CD8-positive, alpha-beta memory T cell (primary cell): Measurements from ENCODE around the gene NAA30. TPM values are rescaled to one million over a fixed set of nuclear protein-coding genes. Genes with fewer than 3 reads are reported as not detected.

Experiments
- CTCF ChIA-PET: fragments of 350-600 bp; sonication (Branson Sonifier 250); formaldehyde crosslinking; loops from one replicate; lab custom pipeline; 2021; ENCODE audit warnings: antibody characterized with exemption; lab: Charles Lee
- POLR2A ChIA-PET: fragments of 350-600 bp; sonication (Branson Sonifier 250); formaldehyde crosslinking; loops from one replicate; lab custom pipeline; 2021; ENCODE audit warnings: antibody characterized with exemption; lab: Charles Lee
- DNase-seq, 5 donors: peaks; one replicate each; pipeline versions ENCODE4 v3.0.0 to v3.0.0-alpha.2; 2020 to 2022; ENCODE audit warnings: mixed read lengths in 1 of 5
- H3K27ac ChIP-seq: one replicate; pipeline ENCODE4 v1.7.0; 2013; ENCODE audit warnings: low read depth, mild to moderate bottlenecking, low read length, moderate library complexity
- H3K27me3 ChIP-seq: 2 replicates; pipeline ENCODE4 v1.7.0; 2013; ENCODE audit warnings: low read length, mild to moderate bottlenecking; ENCODE audit not compliant: insufficient read depth, poor library complexity, severe bottlenecking
- H3K36me3 ChIP-seq: 2 replicates; pipeline ENCODE4 v1.7.0; 2013; ENCODE audit warnings: mild to moderate bottlenecking, low read length, moderate library complexity; ENCODE audit not compliant: insufficient read depth
- H3K4me1 ChIP-seq: 2 replicates; pipeline ENCODE4 v1.7.0; 2013; ENCODE audit warnings: mild to moderate bottlenecking, low read length, moderate library complexity; ENCODE audit not compliant: insufficient read depth
- H3K4me3 ChIP-seq: 2 replicates; pipeline ENCODE4 v1.7.0; 2013; ENCODE audit warnings: mild to moderate bottlenecking, low read length
- H3K9me3 ChIP-seq: 2 replicates; pipeline ENCODE4 v1.7.0; 2013; ENCODE audit warnings: mild to moderate bottlenecking, low read length
- H3K27ac Mint-ChIP-seq, 8 donors: one replicate each; pipeline ENCODE4 v1.8.0; 2020 to 2021; ENCODE audit warnings: mixed read lengths in 8 of 8, mild to moderate bottlenecking in 6 of 8, inconsistent platforms in 3 of 8, moderate library complexity in 3 of 8
- H3K27me3 Mint-ChIP-seq, 2 donors: one replicate each; pipeline ENCODE4 v1.8.0; 2020 to 2021; ENCODE audit warnings: mixed read lengths in 2 of 2, mild to moderate bottlenecking in 1 of 2, moderate library complexity in 1 of 2
- H3K36me3 Mint-ChIP-seq, 3 donors: one replicate each; pipeline ENCODE4 v1.8.0; 2020 to 2021; ENCODE audit warnings: mixed read lengths in 3 of 3, inconsistent platforms in 1 of 3, mild to moderate bottlenecking in 1 of 3
- H3K4me1 Mint-ChIP-seq, 3 donors: one replicate each; pipeline ENCODE4 v1.8.0; 2020 to 2021; ENCODE audit warnings: mixed read lengths in 3 of 3, inconsistent platforms in 1 of 3, mild to moderate bottlenecking in 1 of 3
- H3K4me3 Mint-ChIP-seq, 7 donors: one replicate each; pipeline ENCODE4 v1.8.0; 2020 to 2021; ENCODE audit warnings: mixed read lengths in 7 of 7, mild to moderate bottlenecking in 6 of 7, moderate library complexity in 4 of 7, inconsistent platforms in 2 of 7
- H3K9me3 Mint-ChIP-seq, 5 donors: one replicate each; pipeline ENCODE4 v1.8.0; 2020 to 2022; ENCODE audit warnings: mixed read lengths in 5 of 5, mild to moderate bottlenecking in 3 of 5, moderate library complexity in 2 of 5, inconsistent platforms in 1 of 5
- polyA plus RNA-seq: library from polyadenylated mRNA; unstranded; fragments of 300-500 nt; fragmentation: Illumina TruSeq; gene quantifications from one replicate; pipeline ENCODE4 v1.2.3, GENCODE V29; 2021
- total RNA-seq, 2 experiments: library from RNA; stranded (reverse); gene quantifications; one replicate each; pipeline ENCODE4 v1.2.3, GENCODE V29; 2021

NAA30 gene
- total and polyA plus RNA-seq, 3 experiments from 2014 or later = 11.4 to 25.1 (median 24.0) TPM

DNA sequence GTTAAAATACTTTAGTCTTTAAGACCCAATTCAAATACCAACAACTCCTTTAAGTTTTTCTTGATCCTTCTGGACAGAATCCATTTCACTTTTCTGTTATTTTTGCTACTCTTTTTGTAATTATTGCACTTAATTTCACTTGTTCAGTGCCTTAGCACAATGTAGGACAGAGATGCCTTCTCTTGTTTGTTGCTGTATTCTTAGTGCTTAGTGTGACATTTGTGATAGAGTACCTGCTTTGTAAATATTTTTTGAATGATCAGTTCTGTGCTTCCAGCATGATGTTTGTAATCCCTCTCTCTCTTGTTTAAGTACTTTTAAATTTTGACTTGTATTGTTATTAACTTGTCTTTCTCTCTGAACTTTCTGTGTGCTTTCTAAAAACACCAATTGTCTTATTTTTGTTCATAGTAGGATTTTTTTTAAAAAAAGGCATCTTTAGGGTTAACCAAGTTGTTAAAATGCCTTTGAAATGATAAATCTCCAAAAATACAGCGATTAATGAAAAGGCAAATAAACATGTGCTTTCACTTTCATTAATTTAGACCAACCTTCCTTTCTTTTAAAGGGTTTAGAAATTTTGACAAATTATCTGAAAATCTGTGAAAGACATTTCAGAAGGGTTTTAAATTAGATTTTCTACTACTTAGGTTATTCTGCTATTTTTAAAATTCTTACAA is 11.9 kb downstream of the NAA30 start:
- peak overlapping the region in 6 of 7 donors; percentile 10 to 75 (median 45) for H3K4me3 Mint-ChIP-seq
- H3K27ac ChIP-seq = no peak overlapping the region
- CTCF ChIA-PET = no interaction called here

GRCh38 chr14:57403521-57403864 is 13.1 kb downstream of the NAA30 start:
- CTCF ChIA-PET = no interaction called here

More for the DNA sequence above, 11.9 kb downstream of the NAA30 start:
- no peaks in the 10 kb centered on the region for H3K27me3 ChIP-seq
- no peak for DNase-seq
- POLR2A ChIA-PET = interaction anchor here (0.7 kb wide), 1 partner anchor 42 kb away, joined by 10 read pairs; no protein-coding TSS in a partner anchor
- Mint-ChIP-seq H3K4me1 (peaks cover 43 to 65% (median 65%) of the 10 kb centered on the region in 3 donors), H3K27me3 (no peaks in the 10 kb centered on the region), H3K36me3 (peaks cover 4 to 72% (median 18%) of the 10 kb centered on the region in 3 donors), H3K9me3 (no peaks in the 10 kb centered on the region), H3K27ac (peak overlapping the region in 3 of 8 donors; percentile 30 to 52 (median 43))
- no peak overlapping the region for H3K4me3 ChIP-seq
- no peaks in the 10 kb centered on the region for H3K9me3 ChIP-seq
- peaks cover 12% of the 10 kb centered on the region for H3K4me1 ChIP-seq
- H3K36me3 ChIP-seq = peaks cover 9% of the 10 kb centered on the region

DNA sequence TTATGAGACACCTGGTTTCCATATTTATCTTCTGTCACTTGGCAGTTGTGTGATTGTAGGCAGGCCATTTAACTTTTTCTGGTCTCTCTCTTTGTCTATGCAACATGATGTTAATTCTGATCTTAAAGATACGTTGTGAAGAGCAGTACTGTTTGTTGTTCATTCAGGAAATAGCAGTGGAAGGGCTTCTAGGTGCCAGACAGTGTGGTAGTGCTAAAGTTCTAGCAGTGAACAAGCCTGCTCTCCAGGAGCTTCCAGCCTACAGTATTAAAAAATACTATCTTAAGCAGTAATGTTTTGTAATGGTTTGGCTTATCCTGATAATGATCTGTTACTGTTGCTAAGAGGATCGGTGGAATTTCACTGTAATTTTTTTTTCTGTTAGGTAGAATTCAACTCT is 15.2 kb downstream of the NAA30 start:
- H3K27me3 ChIP-seq = no peaks in the 10 kb centered on the region
- no peak overlapping the region for H3K27ac ChIP-seq
- no peak overlapping the region for H3K4me3 Mint-ChIP-seq
- POLR2A ChIA-PET = no interaction called here
- no peaks in the 10 kb centered on the region for H3K9me3 Mint-ChIP-seq
- peaks cover 5 to 78% (median 16%) of the 10 kb centered on the region in 3 donors for H3K36me3 Mint-ChIP-seq
- H3K4me3 ChIP-seq = no peak overlapping the region
- CTCF ChIA-PET = no interaction called here
- H3K36me3 ChIP-seq = peaks cover 5% of the 10 kb centered on the region
- no peaks in the 10 kb centered on the region for H3K27me3 Mint-ChIP-seq
- peaks cover 12% of the 10 kb centered on the region for H3K4me1 ChIP-seq
- H3K27ac Mint-ChIP-seq = peak overlapping the region in 6 of 8 donors; percentile 37 to 85 (median 56)
- no peaks in the 10 kb centered on the region for H3K9me3 ChIP-seq
- no peak for DNase-seq
- peaks cover 46 to 63% (median 61%) of the 10 kb centered on the region in 3 donors for H3K4me1 Mint-ChIP-seq

More at GRCh38 chr14:57403521-57403864, 13.1 kb downstream of the NAA30 start:
- Histone ChIP-seq H3K27ac (no peak overlapping the region), H3K9me3 (no peaks in the 10 kb centered on the region), H3K4me1 (peaks cover 12% of the 10 kb centered on the region), H3K36me3 (peaks cover 9% of the 10 kb centered on the region), H3K4me3 (no peak overlapping the region), H3K27me3 (no peaks in the 10 kb centered on the region)
- peaks cover 51 to 75% (median 75%) of the 10 kb centered on the region in 3 donors for H3K4me1 Mint-ChIP-seq
- no peak overlapping the region for H3K4me3 Mint-ChIP-seq
- POLR2A ChIA-PET = no interaction called here
- no peaks in the 10 kb centered on the region for H3K9me3 Mint-ChIP-seq
- DNase-seq = no peak
- no peak overlapping the region for H3K27ac Mint-ChIP-seq
- H3K36me3 Mint-ChIP-seq = peaks cover 4 to 73% (median 22%) of the 10 kb centered on the region in 3 donors
- H3K27me3 Mint-ChIP-seq = no peaks in the 10 kb centered on the region

DNA sequence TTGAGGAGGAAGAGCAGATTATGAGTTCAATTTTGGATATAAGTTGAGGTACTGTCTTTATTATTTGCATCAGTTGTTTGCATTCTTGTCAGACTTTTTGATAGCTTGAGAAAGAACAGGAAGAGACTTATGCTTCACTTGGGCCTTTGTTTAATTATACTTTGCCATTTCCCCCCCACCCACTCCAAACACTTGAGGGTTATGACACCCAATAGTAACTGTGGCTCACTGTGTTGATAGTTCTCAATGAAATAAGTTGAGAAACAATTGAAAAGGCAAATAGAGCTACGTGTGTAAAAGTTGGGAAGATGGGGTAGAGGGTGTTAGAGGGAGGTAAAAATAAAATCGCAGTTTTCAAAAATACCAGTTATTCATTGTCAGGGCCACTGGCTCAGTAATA is 17.7 kb downstream of the NAA30 start:
- H3K4me1 Mint-ChIP-seq = peaks cover 35 to 49% (median 43%) of the 10 kb centered on the region in 3 donors
- H3K9me3 ChIP-seq = no peaks in the 10 kb centered on the region
- ChIA-PET CTCF (no interaction called here), POLR2A (no interaction called here)
- no peaks in the 10 kb centered on the region for H3K27me3 Mint-ChIP-seq
- peaks cover 3% of the 10 kb centered on the region for H3K4me1 ChIP-seq
- no peaks in the 10 kb centered on the region for H3K9me3 Mint-ChIP-seq
- H3K36me3 Mint-ChIP-seq = peaks cover 9 to 71% (median 19%) of the 10 kb centered on the region in 3 donors
- H3K4me3 ChIP-seq = no peak overlapping the region
- no peak overlapping the region for H3K27ac ChIP-seq
- no peaks in the 10 kb centered on the region for H3K36me3 ChIP-seq
- no peaks in the 10 kb centered on the region for H3K27me3 ChIP-seq
- peak overlapping the region in 3 of 8 donors; percentile 0 to 19 (median 5) for H3K27ac Mint-ChIP-seq
- no peak for DNase-seq
- H3K4me3 Mint-ChIP-seq = no peak overlapping the region

GRCh38 chr14:57408634-57409033 is 18.2 kb downstream of the NAA30 start:
- Mint-ChIP-seq H3K9me3 (no peaks in the 10 kb centered on the region), H3K36me3 (peaks cover 9 to 67% (median 19%) of the 10 kb centered on the region in 3 donors)
- POLR2A ChIA-PET = no interaction called here

DNA sequence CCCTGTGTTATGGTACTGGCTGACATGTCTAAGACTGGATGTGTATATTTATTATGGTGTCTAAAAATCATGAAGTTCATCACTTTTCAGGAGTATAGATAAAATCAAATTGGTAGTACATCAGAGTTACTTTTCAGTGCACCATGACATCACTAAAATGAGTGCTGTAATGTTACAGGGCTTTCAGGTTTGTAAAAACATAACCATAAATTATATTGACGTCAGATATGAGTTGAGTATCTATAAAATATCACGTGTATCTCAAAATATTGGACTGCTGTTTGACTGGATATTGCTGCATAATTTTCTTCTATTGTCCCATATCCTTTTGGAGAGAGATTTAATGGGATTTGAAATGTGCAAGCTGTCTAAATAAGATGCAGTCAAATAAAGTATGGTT is 22.0 kb downstream of the NAA30 start:
- Histone ChIP-seq H3K9me3 (no peaks in the 10 kb centered on the region), H3K36me3 (no peaks in the 10 kb centered on the region), H3K4me3 (no peak overlapping the region), H3K4me1 (no peaks in the 10 kb centered on the region), H3K27ac (no peak overlapping the region), H3K27me3 (no peaks in the 10 kb centered on the region)
- Mint-ChIP-seq H3K4me1 (peaks cover 14 to 19% (median 16%) of the 10 kb centered on the region in 3 donors), H3K9me3 (no peaks in the 10 kb centered on the region), H3K27me3 (no peaks in the 10 kb centered on the region), H3K4me3 (no peak overlapping the region), H3K27ac (peak overlapping the region in 1 of 8 donors; percentile 35), H3K36me3 (peaks cover 9 to 39% (median 14%) of the 10 kb centered on the region in 3 donors)
- CTCF ChIA-PET = no interaction called here
- DNase-seq = no peak
- POLR2A ChIA-PET = interaction anchor here (0.6 kb wide), 1 partner anchor 212 kb away, joined by 5 read pairs; no protein-coding TSS in a partner anchor

More at GRCh38 chr14:57408634-57409033, 18.2 kb downstream of the NAA30 start:
- Histone ChIP-seq H3K9me3 (no peaks in the 10 kb centered on the region), H3K4me3 (no peak overlapping the region), H3K27me3 (no peaks in the 10 kb centered on the region), H3K36me3 (no peaks in the 10 kb centered on the region), H3K27ac (no peak overlapping the region), H3K4me1 (peaks cover 3% of the 10 kb centered on the region)
- no peak overlapping the region for H3K4me3 Mint-ChIP-seq
- CTCF ChIA-PET = no interaction called here
- H3K27me3 Mint-ChIP-seq = no peaks in the 10 kb centered on the region
- H3K27ac Mint-ChIP-seq = no peak overlapping the region
- peaks cover 35 to 43% (median 40%) of the 10 kb centered on the region in 3 donors for H3K4me1 Mint-ChIP-seq
- no peak for DNase-seq

- Histone ChIP-seq H3K4me3 (no peak overlapping the region), H3K4me1 (no peaks in the 10 kb centered on the region), H3K36me3 (no peaks in the 10 kb centered on the region), H3K27me3 (no peaks in the 10 kb centered on the region), H3K9me3 (no peaks in the 10 kb centered on the region), H3K27ac (no peak overlapping the region)
- DNase-seq = no peak
- CTCF ChIA-PET = no interaction called here
- Mint-ChIP-seq H3K4me1 (peaks cover 5 to 10% (median 6%) of the 10 kb centered on the region in 3 donors), H3K27ac (peak overlapping the region in 1 of 8 donors; percentile 4), H3K36me3 (peaks cover 9 to 29% (median 10%) of the 10 kb centered on the region in 3 donors), H3K4me3 (no peak overlapping the region), H3K27me3 (no peaks in the 10 kb centered on the region), H3K9me3 (no peaks in the 10 kb centered on the region)
- POLR2A ChIA-PET = no interaction called here
Measured at GRCh38 chr14:57413849-57414248, 23.5 kb downstream of the NAA30 start.

DNA sequence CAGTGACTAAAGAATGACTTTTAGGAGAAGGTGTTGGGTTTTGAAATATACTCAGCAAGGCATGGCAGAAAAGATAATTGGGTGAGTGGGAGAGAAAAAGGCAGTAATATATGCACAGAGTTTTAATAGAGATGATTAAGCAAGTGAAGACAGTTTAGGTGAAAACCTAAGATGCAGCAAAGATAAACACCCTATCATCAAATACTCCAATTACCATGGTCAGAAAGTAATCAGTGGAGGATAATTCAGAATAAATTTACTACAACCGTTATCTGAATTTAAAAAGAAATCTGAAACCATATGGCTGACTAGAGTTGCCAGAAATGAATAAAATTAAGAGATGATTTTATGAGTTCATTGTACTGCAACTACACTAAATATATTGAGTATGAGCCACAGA is 26.8 kb downstream of the NAA30 start:
- H3K36me3 Mint-ChIP-seq = peaks cover 0 to 5% (median under 1%) of the 10 kb centered on the region in 3 donors
- H3K9me3 Mint-ChIP-seq = no peaks in the 10 kb centered on the region
- H3K27me3 Mint-ChIP-seq = no peaks in the 10 kb centered on the region
- ChIA-PET POLR2A (no interaction called here), CTCF (no interaction called here)
- H3K4me1 Mint-ChIP-seq = peaks cover 1 to 2% (median 2%) of the 10 kb centered on the region in 3 donors
- Histone ChIP-seq H3K4me1 (no peaks in the 10 kb centered on the region), H3K36me3 (no peaks in the 10 kb centered on the region), H3K4me3 (no peak overlapping the region), H3K27ac (no peak overlapping the region), H3K9me3 (no peaks in the 10 kb centered on the region), H3K27me3 (no peaks in the 10 kb centered on the region)
- no peak overlapping the region for H3K27ac Mint-ChIP-seq
- H3K4me3 Mint-ChIP-seq = no peak overlapping the region
- no peak for DNase-seq
